HEK293 (cell line): Measurements from ENCODE around the gene BPHL.

ENCODE experiments used
- GLI4 ChIP-seq: fragments of 450-650 bp; formaldehyde crosslinking; IDR thresholded peaks from 2 replicates; pipeline ENCODE4 v1.5.1; 2016; ENCODE audit warnings: missing biosample characterization, missing genetic modification characterization
- SP2 ChIP-seq: fragments of 450-650 bp; formaldehyde crosslinking; IDR thresholded peaks from 2 replicates; pipeline ENCODE4 v1.5.1; 2016; ENCODE audit warnings: missing biosample characterization, missing genetic modification characterization
- ZNF23 ChIP-seq: fragments of 450-650 bp; formaldehyde crosslinking; IDR thresholded peaks from 2 replicates; pipeline ENCODE4 v1.5.1; 2016; ENCODE audit warnings: missing biosample characterization, missing genetic modification characterization, borderline replicate concordance
- ZNF416 ChIP-seq: fragments of 450-650 bp; formaldehyde crosslinking; IDR thresholded peaks from 2 replicates; pipeline ENCODE4 v1.5.1; 2016; ENCODE audit warnings: missing biosample characterization, missing genetic modification characterization
- ZNF660 ChIP-seq: fragments of 450-650 bp; IDR thresholded peaks from 2 replicates; pipeline ENCODE4 v1.5.1; 2018; ENCODE audit warnings: missing biosample characterization, mild to moderate bottlenecking, missing genetic modification characterization
- ZNF768 ChIP-seq: fragments of 450-650 bp; formaldehyde crosslinking; IDR thresholded peaks from 2 replicates; pipeline ENCODE4 v1.5.1; 2018; ENCODE audit warnings: missing biosample characterization, mild to moderate bottlenecking, missing genetic modification characterization
- ZNF776 ChIP-seq: fragments of 450-650 bp; formaldehyde crosslinking; IDR thresholded peaks from 2 replicates; pipeline ENCODE4 v1.5.0; 2017; ENCODE audit warnings: missing biosample characterization, missing genetic modification characterization, borderline replicate concordance
- TF ChIP-seq, protein P1 (sequence below): fragments of 450-650 bp; formaldehyde crosslinking; IDR thresholded peaks from 2 replicates; pipeline ENCODE4 v1.5.1; 2016; ENCODE audit warnings: missing biosample characterization, missing genetic modification characterization
- TF ChIP-seq, protein P2 (sequence below): fragments of 450-650 bp; formaldehyde crosslinking; IDR thresholded peaks from 2 replicates; pipeline ENCODE4 v1.5.1; 2016; ENCODE audit warnings: missing biosample characterization, missing genetic modification characterization
- TF ChIP-seq, protein P3 (sequence below): fragments of 450-650 bp; formaldehyde crosslinking; IDR thresholded peaks from 2 replicates; pipeline ENCODE4 v1.5.1; 2016; ENCODE audit warnings: missing biosample characterization, missing genetic modification characterization
- TF ChIP-seq, protein P4 (sequence below): fragments of 450-650 bp; formaldehyde crosslinking; optimal IDR thresholded peaks from 2 replicates; pipeline ENCODE3; 2016; ENCODE audit warnings: missing biosample characterization, mild to moderate bottlenecking, missing genetic modification characterization
- TF ChIP-seq, protein P5 (sequence below): fragments of 450-650 bp; IDR thresholded peaks from 2 replicates; pipeline ENCODE4 v1.5.1; 2018; ENCODE audit warnings: missing biosample characterization, mild to moderate bottlenecking, missing genetic modification characterization
- TF ChIP-seq, protein P6 (sequence below): fragments of 450-650 bp; formaldehyde crosslinking; IDR thresholded peaks from 2 replicates; pipeline ENCODE4 v1.5.1; 2016; ENCODE audit warnings: missing biosample characterization, missing genetic modification characterization

DNA sequence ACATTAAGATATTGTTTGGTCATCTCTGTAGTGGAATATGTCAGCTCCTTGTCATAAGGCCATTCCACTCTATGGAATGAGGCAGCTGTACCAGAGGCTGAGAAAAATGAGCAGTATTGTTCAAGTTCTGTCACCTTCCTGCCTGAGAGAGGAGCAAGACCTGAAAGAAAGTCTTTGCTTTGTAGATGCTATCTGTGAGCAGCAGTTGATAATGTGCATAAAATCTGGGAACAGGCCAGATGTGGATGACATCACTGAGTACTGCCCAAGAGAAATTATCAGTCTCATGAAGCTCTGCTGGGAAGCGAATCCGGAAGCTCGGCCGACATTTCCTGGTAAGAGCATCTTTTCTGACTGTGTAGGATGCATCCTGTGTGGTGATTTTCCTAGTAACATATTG is 33.4 kb upstream of the BPHL start:
- TF ChIP-seq ZNF768 (tag by site-specific recombination), result no peak
- TF ChIP-seq, protein P1, sequence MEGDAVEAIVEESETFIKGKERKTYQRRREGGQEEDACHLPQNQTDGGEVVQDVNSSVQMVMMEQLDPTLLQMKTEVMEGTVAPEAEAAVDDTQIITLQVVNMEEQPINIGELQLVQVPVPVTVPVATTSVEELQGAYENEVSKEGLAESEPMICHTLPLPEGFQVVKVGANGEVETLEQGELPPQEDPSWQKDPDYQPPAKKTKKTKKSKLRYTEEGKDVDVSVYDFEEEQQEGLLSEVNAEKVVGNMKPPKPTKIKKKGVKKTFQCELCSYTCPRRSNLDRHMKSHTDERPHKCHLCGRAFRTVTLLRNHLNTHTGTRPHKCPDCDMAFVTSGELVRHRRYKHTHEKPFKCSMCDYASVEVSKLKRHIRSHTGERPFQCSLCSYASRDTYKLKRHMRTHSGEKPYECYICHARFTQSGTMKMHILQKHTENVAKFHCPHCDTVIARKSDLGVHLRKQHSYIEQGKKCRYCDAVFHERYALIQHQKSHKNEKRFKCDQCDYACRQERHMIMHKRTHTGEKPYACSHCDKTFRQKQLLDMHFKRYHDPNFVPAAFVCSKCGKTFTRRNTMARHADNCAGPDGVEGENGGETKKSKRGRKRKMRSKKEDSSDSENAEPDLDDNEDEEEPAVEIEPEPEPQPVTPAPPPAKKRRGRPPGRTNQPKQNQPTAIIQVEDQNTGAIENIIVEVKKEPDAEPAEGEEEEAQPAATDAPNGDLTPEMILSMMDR (tag by site-specific recombination), result no peak
- TF ChIP-seq, protein P2, sequence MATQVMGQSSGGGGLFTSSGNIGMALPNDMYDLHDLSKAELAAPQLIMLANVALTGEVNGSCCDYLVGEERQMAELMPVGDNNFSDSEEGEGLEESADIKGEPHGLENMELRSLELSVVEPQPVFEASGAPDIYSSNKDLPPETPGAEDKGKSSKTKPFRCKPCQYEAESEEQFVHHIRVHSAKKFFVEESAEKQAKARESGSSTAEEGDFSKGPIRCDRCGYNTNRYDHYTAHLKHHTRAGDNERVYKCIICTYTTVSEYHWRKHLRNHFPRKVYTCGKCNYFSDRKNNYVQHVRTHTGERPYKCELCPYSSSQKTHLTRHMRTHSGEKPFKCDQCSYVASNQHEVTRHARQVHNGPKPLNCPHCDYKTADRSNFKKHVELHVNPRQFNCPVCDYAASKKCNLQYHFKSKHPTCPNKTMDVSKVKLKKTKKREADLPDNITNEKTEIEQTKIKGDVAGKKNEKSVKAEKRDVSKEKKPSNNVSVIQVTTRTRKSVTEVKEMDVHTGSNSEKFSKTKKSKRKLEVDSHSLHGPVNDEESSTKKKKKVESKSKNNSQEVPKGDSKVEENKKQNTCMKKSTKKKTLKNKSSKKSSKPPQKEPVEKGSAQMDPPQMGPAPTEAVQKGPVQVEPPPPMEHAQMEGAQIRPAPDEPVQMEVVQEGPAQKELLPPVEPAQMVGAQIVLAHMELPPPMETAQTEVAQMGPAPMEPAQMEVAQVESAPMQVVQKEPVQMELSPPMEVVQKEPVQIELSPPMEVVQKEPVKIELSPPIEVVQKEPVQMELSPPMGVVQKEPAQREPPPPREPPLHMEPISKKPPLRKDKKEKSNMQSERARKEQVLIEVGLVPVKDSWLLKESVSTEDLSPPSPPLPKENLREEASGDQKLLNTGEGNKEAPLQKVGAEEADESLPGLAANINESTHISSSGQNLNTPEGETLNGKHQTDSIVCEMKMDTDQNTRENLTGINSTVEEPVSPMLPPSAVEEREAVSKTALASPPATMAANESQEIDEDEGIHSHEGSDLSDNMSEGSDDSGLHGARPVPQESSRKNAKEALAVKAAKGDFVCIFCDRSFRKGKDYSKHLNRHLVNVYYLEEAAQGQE (tag by site-specific recombination), result no peak
- TF ChIP-seq, protein P3, sequence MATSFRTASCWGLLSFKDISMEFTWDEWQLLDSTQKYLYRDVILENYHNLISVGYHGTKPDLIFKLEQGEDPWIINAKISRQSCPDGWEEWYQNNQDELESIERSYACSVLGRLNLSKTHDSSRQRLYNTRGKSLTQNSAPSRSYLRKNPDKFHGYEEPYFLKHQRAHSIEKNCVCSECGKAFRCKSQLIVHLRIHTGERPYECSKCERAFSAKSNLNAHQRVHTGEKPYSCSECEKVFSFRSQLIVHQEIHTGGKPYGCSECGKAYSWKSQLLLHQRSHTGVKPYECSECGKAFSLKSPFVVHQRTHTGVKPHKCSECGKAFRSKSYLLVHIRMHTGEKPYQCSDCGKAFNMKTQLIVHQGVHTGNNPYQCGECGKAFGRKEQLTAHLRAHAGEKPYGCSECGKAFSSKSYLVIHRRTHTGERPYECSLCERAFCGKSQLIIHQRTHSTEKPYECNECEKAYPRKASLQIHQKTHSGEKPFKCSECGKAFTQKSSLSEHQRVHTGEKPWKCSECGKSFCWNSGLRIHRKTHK (tag by site-specific recombination), result no peak
- TF ChIP-seq, protein P4, sequence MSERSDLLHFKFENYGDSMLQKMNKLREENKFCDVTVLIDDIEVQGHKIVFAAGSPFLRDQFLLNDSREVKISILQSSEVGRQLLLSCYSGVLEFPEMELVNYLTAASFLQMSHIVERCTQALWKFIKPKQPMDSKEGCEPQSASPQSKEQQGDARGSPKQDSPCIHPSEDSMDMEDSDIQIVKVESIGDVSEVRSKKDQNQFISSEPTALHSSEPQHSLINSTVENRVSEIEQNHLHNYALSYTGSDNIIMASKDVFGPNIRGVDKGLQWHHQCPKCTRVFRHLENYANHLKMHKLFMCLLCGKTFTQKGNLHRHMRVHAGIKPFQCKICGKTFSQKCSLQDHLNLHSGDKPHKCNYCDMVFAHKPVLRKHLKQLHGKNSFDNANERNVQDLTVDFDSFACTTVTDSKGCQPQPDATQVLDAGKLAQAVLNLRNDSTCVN, result no peak
- TF ChIP-seq ZNF776 (tag by site-specific recombination), result no peak
- no peak for TF ChIP-seq ZNF23 (tag by site-specific recombination)
- no peak for TF ChIP-seq SP2 (tag by site-specific recombination)
- TF ChIP-seq, protein P5, sequence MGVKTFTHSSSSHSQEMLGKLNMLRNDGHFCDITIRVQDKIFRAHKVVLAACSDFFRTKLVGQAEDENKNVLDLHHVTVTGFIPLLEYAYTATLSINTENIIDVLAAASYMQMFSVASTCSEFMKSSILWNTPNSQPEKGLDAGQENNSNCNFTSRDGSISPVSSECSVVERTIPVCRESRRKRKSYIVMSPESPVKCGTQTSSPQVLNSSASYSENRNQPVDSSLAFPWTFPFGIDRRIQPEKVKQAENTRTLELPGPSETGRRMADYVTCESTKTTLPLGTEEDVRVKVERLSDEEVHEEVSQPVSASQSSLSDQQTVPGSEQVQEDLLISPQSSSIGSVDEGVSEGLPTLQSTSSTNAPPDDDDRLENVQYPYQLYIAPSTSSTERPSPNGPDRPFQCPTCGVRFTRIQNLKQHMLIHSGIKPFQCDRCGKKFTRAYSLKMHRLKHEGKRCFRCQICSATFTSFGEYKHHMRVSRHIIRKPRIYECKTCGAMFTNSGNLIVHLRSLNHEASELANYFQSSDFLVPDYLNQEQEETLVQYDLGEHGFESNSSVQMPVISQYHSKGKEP, result no peak
- no peak for TF ChIP-seq GLI4
- TF ChIP-seq, protein P6, sequence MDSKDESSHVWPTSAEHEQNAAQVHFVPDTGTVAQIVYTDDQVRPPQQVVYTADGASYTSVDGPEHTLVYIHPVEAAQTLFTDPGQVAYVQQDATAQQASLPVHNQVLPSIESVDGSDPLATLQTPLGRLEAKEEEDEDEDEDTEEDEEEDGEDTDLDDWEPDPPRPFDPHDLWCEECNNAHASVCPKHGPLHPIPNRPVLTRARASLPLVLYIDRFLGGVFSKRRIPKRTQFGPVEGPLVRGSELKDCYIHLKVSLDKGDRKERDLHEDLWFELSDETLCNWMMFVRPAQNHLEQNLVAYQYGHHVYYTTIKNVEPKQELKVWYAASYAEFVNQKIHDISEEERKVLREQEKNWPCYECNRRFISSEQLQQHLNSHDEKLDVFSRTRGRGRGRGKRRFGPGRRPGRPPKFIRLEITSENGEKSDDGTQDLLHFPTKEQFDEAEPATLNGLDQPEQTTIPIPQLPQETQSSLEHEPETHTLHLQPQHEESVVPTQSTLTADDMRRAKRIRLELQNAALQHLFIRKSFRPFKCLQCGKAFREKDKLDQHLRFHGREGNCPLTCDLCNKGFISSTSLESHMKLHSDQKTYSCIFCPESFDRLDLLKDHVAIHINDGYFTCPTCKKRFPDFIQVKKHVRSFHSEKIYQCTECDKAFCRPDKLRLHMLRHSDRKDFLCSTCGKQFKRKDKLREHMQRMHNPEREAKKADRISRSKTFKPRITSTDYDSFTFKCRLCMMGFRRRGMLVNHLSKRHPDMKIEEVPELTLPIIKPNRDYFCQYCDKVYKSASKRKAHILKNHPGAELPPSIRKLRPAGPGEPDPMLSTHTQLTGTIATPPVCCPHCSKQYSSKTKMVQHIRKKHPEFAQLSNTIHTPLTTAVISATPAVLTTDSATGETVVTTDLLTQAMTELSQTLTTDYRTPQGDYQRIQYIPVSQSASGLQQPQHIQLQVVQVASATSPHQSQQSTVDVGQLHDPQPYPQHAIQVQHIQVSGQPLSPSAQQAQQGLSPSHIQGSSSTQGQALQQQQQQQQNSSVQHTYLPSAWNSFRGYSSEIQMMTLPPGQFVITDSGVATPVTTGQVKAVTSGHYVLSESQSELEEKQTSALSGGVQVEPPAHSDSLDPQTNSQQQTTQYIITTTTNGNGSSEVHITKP (tag by site-specific recombination), result no peak
- TF ChIP-seq ZNF660 (tag by site-specific recombination), result no peak
- TF ChIP-seq ZNF416, result no peak
